HepG2 (cell line): ENCODE results near the gene HK2. TPM values are rescaled to one million over a fixed set of nuclear protein-coding genes. Genes with fewer than 3 reads are reported as not detected.

Experiments used
- ATF1 ChIP-seq: IDR thresholded peaks from 2 replicates; pipeline ENCODE4 v1.6.1; 2016; ENCODE audit warnings: mild to moderate bottlenecking, control low read depth
- CENPT ChIP-seq: sonication (generic); formaldehyde crosslinking; IDR thresholded peaks from 2 replicates; pipeline ENCODE4 v1.8.0; 2022; ENCODE audit warnings: low read depth, mild to moderate bottlenecking, moderate library complexity, missing genetic modification reagents
- FOXJ3 ChIP-seq: sonication (generic); formaldehyde crosslinking; IDR thresholded peaks from 2 replicates; pipeline ENCODE4 v1.4.0; 2020; ENCODE audit warnings: missing genetic modification reagents, mild to moderate bottlenecking, borderline replicate concordance
- HES4 ChIP-seq: sonication (generic); formaldehyde crosslinking; IDR thresholded peaks from 2 replicates; pipeline ENCODE4 v1.9.0; 2021; ENCODE audit warnings: mild to moderate bottlenecking, missing genetic modification reagents, borderline replicate concordance
- HNRNPLL ChIP-seq: fragments of 200-400 bp; formaldehyde crosslinking; IDR thresholded peaks from 2 replicates; pipeline ENCODE4 v1.6.1; 2017; ENCODE audit warnings: mild to moderate bottlenecking, low read depth, low read length; ENCODE audit not compliant: poor library complexity, severe bottlenecking
- NFATC3 ChIP-seq: sonication (generic); formaldehyde crosslinking; IDR thresholded peaks from 2 replicates; pipeline ENCODE4 v1.5.1; 2020; ENCODE audit warnings: mild to moderate bottlenecking, missing genetic modification reagents
- NR2F1 ChIP-seq, 2 experiments: fragments of 450-650 bp in 1 of 2; formaldehyde crosslinking in 1 of 2; IDR thresholded peaks; 2 replicates each; pipeline versions ENCODE4 v1.5.0 to v1.6.1; 2016 to 2020; ENCODE audit warnings: mild to moderate bottlenecking in 1 of 2, missing compliant biosample characterization in 1 of 2, missing genetic modification reagents in 1 of 2, moderate library complexity in 1 of 2
- NR2F2 ChIP-seq: IDR thresholded peaks from 2 replicates; pipeline ENCODE4 v1.6.1; 2012; ENCODE audit warnings: low read depth, inconsistent platforms, borderline replicate concordance
- REL ChIP-seq: sonication (generic); formaldehyde crosslinking; conservative IDR thresholded peaks from 2 replicates; pipeline ENCODE4 v1.8.0; 2022; ENCODE audit warnings: mild to moderate bottlenecking, missing genetic modification reagents, moderate library complexity
- SOX13 ChIP-seq, 3 experiments: fragments of 450-650 bp in 1 of 3; sonication (generic) in 1 of 3; formaldehyde crosslinking in 1 of 3; IDR thresholded peaks in 2 of 3; conservative IDR thresholded peaks in 1 of 3; 2 replicates each; pipeline versions ENCODE4 v1.5.0 to v1.6.1; 2016 to 2020; ENCODE audit warnings: antibody characterized with exemption in 1 of 3, mild to moderate bottlenecking in 1 of 3, missing compliant biosample characterization in 1 of 3, missing genetic modification reagents in 1 of 3, moderate library complexity in 1 of 3
- ZBTB33 ChIP-seq: sonication (generic); formaldehyde crosslinking; IDR thresholded peaks from 2 replicates; pipeline ENCODE4 v1.4.0; 2020; ENCODE audit warnings: missing genetic modification reagents
- ZNF362 ChIP-seq: sonication (generic); formaldehyde crosslinking; IDR thresholded peaks from 2 replicates; pipeline ENCODE4 v1.4.0; 2020; ENCODE audit warnings: missing genetic modification reagents, mild to moderate bottlenecking, borderline replicate concordance
- ZNF644 ChIP-seq: IDR thresholded peaks from 2 replicates; pipeline ENCODE4 v1.6.1; 2016; ENCODE audit warnings: low read depth
- ZNF770 ChIP-seq: sonication (generic); formaldehyde crosslinking; IDR thresholded peaks from 2 replicates; pipeline ENCODE4 v1.5.0; 2020; ENCODE audit warnings: mild to moderate bottlenecking, missing genetic modification reagents
- ZNF879 ChIP-seq: sonication (generic); formaldehyde crosslinking; IDR thresholded peaks from 2 replicates; pipeline ENCODE4 v1.8.1; 2023; ENCODE audit warnings: missing genetic modification reagents
- polyA plus RNA-seq, 8 experiments: library from polyadenylated mRNA; depleted of rRNA in 3 of 8; stranded (reverse) in 7 of 8; unstranded in 1 of 8; fragments of >200 nt; fragmentation: Illumina TruSeq in 4 of 8; extraction: Trizol in 4 of 8; gene quantifications; 2 replicates each; pipeline versions ENCODE4 v1.2.1 to v1.2.3, GENCODE V29; 2011 to 2016; ENCODE audit warnings: low read depth in 4 of 8, missing spikeins in 1 of 8, mixed read lengths in 1 of 8; ENCODE audit not compliant: insufficient read depth in 1 of 8
- total RNA-seq, 5 experiments: library from RNA; depleted of rRNA; stranded (reverse); fragments of >200 nt; fragmentation: Illumina TruSeq; extraction: Trizol; gene quantifications; 2 replicates each; pipeline ENCODE4 v1.2.3, GENCODE V29; 2016; ENCODE audit warnings: low read depth in 1 of 5

Gene HK2
- total and polyA plus RNA-seq, 2 of the 13 experiments (the other 11 are each of a cell fraction or from before 2014, with no cell fraction given), result 13.2 to 101 TPM

GRCh38 chr2:74834792-74835755 is 1.1 kb downstream of the HK2 start (continued):
- TF ChIP-seq ZNF770 (CRISPR knock-in tag) (peak; percentile 25; the same call in 1 of the 2 replicates), HNRNPLL (peak; percentile 55), NFATC3 (no peak), REL (CRISPR knock-in tag) (no peak), ZNF362 (CRISPR knock-in tag) (no peak), ZNF879 (CRISPR knock-in tag) (0 out of 2 replicates have a peak, but pooled peaks have one; percentile 21), NR2F2 (no peak), NR2F1 (CRISPR knock-in tag; IDR thresholded peaks at IDR 0.05) (no peak), FOXJ3 (CRISPR knock-in tag) (no peak), ATF1 (CRISPR knock-in tag) (no peak), SOX13 (IDR thresholded peaks at IDR 0.05) (no peak), SOX13 (CRISPR knock-in tag; conservative IDR thresholded peaks at IDR 0.05 in 1 of 2, IDR thresholded peaks at IDR 0.05 in 1 of 2) (0 out of 4 replicates have a peak, but pooled peaks of 1 of the 2 experiments have one; percentile 41), ZBTB33 (no peak), ZNF644 (no peak), HES4 (CRISPR knock-in tag) (peak; percentile 57; the same call in 1 of the 2 replicates), CENPT (CRISPR knock-in tag) (no peak)
